Testis (tissue), 2 donors: Measurements from ENCODE around the gene SMARCD2.

Source experiments
- CTCF ChIP-seq, 3 experiments: fragments of 450-650 bp in 2 of 3; fragments of 200-600 bp in 1 of 3; sonication (generic) in 1 of 3; IDR thresholded peaks; one replicate each; pipeline ENCODE4 v1.5.1; 2016 to 2019; ENCODE audit warnings: antibody characterized with exemption in 3 of 3, mild to moderate bottlenecking in 2 of 3, moderate library complexity in 1 of 3
- POLR2A ChIP-seq: fragments of 450-650 bp; IDR thresholded peaks from one replicate; pipeline ENCODE4 v1.6.1; 2017; ENCODE audit warnings: antibody characterized with exemption, mild to moderate bottlenecking, moderate library complexity

- TF ChIP-seq CTCF (IDR thresholded peaks at IDR 0.05) (no peak), POLR2A (no peak)
These were observed 56.9 kb downstream of the SMARCD2 start for GRCh38 chr17:63785556-63785955.
